PC-9 (cell line): ENCODE measurements around the gene DNAJB12.

Source experiments
- EZH2 ChIP-seq: fragments of 200-600 bp; sonication (generic); IDR thresholded peaks from 2 replicates; pipeline ENCODE4 v1.8.0; 2017; ENCODE audit warnings: antibody characterized with exemption, low read depth
- TF ChIP-seq, protein P1 (sequence below): fragments of 200-600 bp; sonication (generic); conservative IDR thresholded peaks from 2 replicates; pipeline ENCODE4 v1.6.1; 2017; ENCODE audit warnings: mixed run types, antibody characterized with exemption, mild to moderate bottlenecking, moderate library complexity

DNA sequence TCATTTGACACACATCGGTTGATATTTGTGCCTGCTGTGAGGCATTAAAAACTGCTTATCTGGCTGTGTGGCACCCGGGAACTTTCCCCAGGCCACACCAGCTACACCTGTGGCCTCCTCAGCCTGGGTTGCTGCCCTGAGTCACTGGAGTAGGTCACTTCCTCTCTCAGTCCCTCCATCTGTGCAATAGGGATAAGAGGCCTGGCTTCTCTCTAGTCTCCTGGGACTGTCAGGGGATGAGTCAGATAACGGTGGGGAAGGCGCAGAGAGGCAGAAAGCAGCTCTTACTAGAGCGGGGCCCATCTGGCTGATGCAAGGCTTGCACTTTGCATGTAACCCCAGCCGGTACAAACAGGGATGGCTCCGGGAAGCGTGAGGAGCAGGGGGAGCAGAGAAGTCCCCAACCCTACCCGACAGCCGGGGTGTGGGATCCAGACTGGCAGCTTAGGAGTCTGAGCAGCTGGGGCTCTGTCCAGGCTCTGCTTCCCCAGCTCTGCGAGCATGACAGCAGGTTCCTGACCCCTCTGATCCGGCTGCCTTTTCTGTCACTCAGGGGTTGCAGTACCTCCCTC is 34.0 kb downstream of the DNAJB12 start:
- TF ChIP-seq, protein P1, sequence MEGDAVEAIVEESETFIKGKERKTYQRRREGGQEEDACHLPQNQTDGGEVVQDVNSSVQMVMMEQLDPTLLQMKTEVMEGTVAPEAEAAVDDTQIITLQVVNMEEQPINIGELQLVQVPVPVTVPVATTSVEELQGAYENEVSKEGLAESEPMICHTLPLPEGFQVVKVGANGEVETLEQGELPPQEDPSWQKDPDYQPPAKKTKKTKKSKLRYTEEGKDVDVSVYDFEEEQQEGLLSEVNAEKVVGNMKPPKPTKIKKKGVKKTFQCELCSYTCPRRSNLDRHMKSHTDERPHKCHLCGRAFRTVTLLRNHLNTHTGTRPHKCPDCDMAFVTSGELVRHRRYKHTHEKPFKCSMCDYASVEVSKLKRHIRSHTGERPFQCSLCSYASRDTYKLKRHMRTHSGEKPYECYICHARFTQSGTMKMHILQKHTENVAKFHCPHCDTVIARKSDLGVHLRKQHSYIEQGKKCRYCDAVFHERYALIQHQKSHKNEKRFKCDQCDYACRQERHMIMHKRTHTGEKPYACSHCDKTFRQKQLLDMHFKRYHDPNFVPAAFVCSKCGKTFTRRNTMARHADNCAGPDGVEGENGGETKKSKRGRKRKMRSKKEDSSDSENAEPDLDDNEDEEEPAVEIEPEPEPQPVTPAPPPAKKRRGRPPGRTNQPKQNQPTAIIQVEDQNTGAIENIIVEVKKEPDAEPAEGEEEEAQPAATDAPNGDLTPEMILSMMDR: no peak
- no peak for TF ChIP-seq EZH2
